Measurements from ENCODE around the gene IL1R2. TPM values are rescaled to one million over a fixed set of nuclear protein-coding genes. Genes with fewer than 3 reads are reported as not detected.

The IL1R2 gene
- total and polyA plus RNA-seq, 3 donors from 2014 or later, result 2.2 to 3.7 (median 2.7) TPM

DNA sequence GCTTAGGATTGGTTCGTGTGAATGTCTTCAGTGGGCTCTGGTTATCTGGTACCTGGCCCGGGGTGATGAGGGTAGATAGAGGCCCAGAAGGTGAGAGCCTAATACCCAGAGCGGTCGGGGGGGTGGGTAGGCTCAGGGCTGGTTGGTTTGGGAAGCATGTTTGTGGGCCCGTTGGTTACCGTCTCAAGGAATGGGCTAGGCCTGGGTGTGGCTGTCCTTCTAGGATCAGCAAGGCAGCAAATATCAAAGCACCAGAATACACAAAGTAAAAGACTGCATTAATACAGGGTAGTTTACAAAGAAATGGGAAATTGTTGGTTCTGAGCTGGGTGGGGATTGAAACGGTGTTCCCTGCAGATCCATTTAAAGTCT, 6.0 kb upstream of the IL1R2 start:
- no peak overlapping the region for H3K27ac ChIP-seq
- DNase-seq, result no peak
- intact Hi-C loops (cut with DNase I; ENCODE audit: low total_unique reads), result no loop called here
- 96 to 97% methylated on average over 7 of the region's 7 CpGs for WGBS, 2 donors
- H3K36me3 ChIP-seq (ENCODE audit: low read depth, missing control alignments), result no peaks in the 10 kb centered on the region
- no peaks in the 10 kb centered on the region for H3K27me3 ChIP-seq
- peaks cover 10% of the 10 kb centered on the region for H3K4me1 ChIP-seq
- H3K4me3 ChIP-seq, result no peak overlapping the region
- TF ChIP-seq, protein P1, sequence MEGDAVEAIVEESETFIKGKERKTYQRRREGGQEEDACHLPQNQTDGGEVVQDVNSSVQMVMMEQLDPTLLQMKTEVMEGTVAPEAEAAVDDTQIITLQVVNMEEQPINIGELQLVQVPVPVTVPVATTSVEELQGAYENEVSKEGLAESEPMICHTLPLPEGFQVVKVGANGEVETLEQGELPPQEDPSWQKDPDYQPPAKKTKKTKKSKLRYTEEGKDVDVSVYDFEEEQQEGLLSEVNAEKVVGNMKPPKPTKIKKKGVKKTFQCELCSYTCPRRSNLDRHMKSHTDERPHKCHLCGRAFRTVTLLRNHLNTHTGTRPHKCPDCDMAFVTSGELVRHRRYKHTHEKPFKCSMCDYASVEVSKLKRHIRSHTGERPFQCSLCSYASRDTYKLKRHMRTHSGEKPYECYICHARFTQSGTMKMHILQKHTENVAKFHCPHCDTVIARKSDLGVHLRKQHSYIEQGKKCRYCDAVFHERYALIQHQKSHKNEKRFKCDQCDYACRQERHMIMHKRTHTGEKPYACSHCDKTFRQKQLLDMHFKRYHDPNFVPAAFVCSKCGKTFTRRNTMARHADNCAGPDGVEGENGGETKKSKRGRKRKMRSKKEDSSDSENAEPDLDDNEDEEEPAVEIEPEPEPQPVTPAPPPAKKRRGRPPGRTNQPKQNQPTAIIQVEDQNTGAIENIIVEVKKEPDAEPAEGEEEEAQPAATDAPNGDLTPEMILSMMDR (IDR thresholded peaks at IDR 0.05), result no peak
- TF ChIP-seq POLR2A (IDR thresholded peaks at IDR 0.05), result no peak
- H3K9me3 ChIP-seq, result no peaks in the 10 kb centered on the region

DNA sequence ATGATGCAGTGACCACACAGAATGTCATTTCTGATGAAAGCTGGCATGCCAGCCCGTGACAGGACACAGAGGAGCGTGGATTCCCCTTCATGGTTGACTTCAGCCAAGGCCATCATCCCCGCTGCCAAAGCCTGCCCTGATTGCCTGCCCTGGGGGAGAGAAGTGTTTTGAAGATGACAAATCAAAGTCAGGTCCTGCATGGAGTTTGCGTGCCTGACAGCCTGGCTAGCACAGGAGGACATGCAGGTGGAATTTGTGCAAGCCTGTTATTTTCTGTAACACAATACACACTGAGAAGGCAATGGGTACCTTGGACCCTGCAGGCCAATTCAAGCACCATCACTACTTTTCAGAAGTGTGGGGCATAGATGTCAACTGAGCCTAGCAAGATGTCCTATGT, 5.4 kb upstream of the IL1R2 start:
- no peaks in the 10 kb centered on the region for H3K27me3 ChIP-seq
- no peak overlapping the region for H3K27ac ChIP-seq
- no peak for TF ChIP-seq POLR2A (IDR thresholded peaks at IDR 0.05)
- TF ChIP-seq, protein P1 (IDR thresholded peaks at IDR 0.05), result no peak
- no peaks in the 10 kb centered on the region for H3K36me3 ChIP-seq (ENCODE audit: low read depth, missing control alignments)
- no peaks in the 10 kb centered on the region for H3K9me3 ChIP-seq
- DNase-seq, result no peak
- WGBS, 2 donors, result 67 to 90% methylated on average over 3 to 4 of the region's 4 CpGs
- H3K4me3 ChIP-seq, result no peak overlapping the region
- H3K4me1 ChIP-seq, result peaks cover 10% of the 10 kb centered on the region
- intact Hi-C loops (cut with DNase I; ENCODE audit: low total_unique reads), result no loop called here

DNA sequence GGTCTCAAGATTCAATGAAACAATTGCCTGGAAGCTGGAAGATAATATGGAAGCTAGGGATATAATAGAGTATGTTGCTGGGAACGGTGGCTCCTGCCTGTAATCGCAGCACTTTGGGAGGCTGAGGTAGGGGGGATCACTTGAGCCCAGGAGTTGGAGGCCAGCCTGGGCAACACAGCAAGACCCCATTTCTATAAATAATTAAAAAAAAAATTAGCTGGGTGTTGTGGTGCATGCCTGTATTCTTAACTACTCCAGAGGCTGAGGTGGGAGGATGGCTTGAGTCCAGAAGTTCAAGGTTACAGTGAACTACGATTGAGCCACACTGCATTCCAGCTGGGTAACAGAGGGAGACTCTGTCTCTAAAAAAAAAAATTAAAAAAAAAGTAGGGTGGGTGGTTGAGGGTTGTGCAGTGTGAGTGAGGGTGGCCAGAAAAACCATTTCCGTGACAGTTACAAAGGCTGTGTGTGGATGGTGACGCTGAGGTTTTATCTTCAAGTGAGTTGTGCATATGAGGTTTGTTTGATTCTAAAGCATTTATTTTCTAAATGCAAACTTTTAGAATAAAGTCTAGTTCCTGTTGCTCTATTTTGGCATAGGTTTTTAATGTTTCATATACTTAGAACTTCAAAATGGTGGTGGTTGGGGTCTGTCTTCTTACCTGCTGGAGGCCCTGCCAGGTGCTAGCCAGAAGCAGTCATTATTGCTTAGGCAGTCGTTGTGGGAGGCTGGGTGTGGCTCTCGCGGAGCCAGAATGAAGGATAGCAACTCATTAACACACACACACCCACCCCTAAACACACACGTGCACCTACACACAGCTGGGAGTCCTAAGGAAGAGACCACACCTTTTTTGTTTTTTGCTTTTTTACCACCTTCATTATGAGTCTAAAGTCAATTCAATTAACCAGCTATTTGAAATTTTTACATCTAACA, 4.7 kb upstream of the IL1R2 start:
- no peaks in the 10 kb centered on the region for H3K36me3 ChIP-seq (ENCODE audit: low read depth, missing control alignments)
- no peak overlapping the region for H3K27ac ChIP-seq
- H3K4me3 ChIP-seq, result no peak overlapping the region
- H3K9me3 ChIP-seq, result no peaks in the 10 kb centered on the region
- peaks cover 10% of the 10 kb centered on the region for H3K4me1 ChIP-seq
- TF ChIP-seq, protein P1 (IDR thresholded peaks at IDR 0.05), result no peak
- no peak for TF ChIP-seq POLR2A (IDR thresholded peaks at IDR 0.05)
- H3K27me3 ChIP-seq, result no peaks in the 10 kb centered on the region
- intact Hi-C loops (cut with DNase I; ENCODE audit: low total_unique reads), result no loop called here
- no peak for DNase-seq
- 45 to 66% methylated on average over 9 of the region's 9 CpGs for WGBS, 2 donors

DNA sequence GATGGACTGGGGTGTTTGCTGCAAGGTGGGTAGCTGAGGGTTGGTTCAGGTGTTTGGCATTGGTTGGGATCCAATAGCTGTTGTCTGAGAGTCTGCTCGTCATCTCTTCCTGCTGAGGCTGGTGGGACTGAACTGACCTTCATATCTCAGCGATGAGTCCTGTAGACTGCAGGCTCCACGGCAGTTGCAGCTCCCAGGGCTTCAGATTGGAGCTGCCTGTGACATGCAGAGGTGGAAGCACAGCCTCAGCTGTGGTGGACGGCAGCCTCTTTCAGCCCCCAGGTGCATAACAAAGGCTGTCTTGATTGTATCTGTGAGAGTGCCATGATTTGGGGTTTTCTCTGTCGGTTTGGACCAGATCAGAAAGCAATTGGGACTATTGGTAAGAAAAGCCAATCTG, 3.9 kb upstream of the IL1R2 start:
- no peaks in the 10 kb centered on the region for H3K36me3 ChIP-seq (ENCODE audit: low read depth, missing control alignments)
- TF ChIP-seq POLR2A (IDR thresholded peaks at IDR 0.05), result no peak
- TF ChIP-seq, protein P1 (IDR thresholded peaks at IDR 0.05), result no peak
- intact Hi-C loops (cut with DNase I; ENCODE audit: low total_unique reads), result no loop called here
- H3K27me3 ChIP-seq, result no peaks in the 10 kb centered on the region
- 72 to 76% methylated on average over 5 of the region's 5 CpGs for WGBS, 2 donors
- DNase-seq, result no peak
- H3K4me1 ChIP-seq, result peaks cover 10% of the 10 kb centered on the region
- H3K4me3 ChIP-seq, result no peak overlapping the region
- no peaks in the 10 kb centered on the region for H3K9me3 ChIP-seq
- H3K27ac ChIP-seq, result no peak overlapping the region

DNA sequence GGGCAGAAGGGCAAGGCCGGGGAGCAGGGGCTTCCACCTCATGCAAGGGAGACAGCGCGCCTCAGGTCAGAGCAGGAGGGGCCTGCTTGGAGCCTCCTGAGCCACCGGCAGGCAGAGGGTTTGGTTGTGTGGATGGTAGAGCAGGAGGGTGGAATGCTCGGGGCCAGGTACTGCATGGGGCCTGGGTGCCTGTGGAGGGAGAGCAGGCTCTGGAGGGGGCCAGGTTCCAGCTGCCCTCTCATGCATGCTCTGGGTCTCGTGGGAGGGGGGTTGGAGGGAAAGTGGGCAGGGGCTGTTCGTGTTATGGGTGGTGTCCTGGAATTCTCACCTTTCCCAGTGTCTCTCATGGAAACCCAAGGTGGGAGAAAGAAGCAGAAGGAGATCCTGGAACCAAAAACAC, 3.2 kb upstream of the IL1R2 start:
- no peaks in the 10 kb centered on the region for H3K27me3 ChIP-seq
- no peak for DNase-seq
- no peak overlapping the region for H3K27ac ChIP-seq
- H3K4me1 ChIP-seq, result peaks cover 10% of the 10 kb centered on the region
- no peak for TF ChIP-seq POLR2A (IDR thresholded peaks at IDR 0.05)
- TF ChIP-seq, protein P1 (IDR thresholded peaks at IDR 0.05), result no peak
- H3K4me3 ChIP-seq, result no peak overlapping the region
- no peaks in the 10 kb centered on the region for H3K36me3 ChIP-seq (ENCODE audit: low read depth, missing control alignments)
- intact Hi-C loops (cut with DNase I; ENCODE audit: low total_unique reads), result no loop called here
- no peaks in the 10 kb centered on the region for H3K9me3 ChIP-seq
- WGBS, 2 donors, result 90 to 95% methylated on average over 7 of the region's 7 CpGs

All from testis (tissue), 3 donors.